ENCODE data around the gene TMEM200A.

TMEM200A gene

GRCh38 chr6:130431346-130431852 is 65.6 kb downstream of the TMEM200A start:
- TF ChIP-seq CTCF (IDR thresholded peaks at IDR 0.05; ENCODE audit: insufficient read depth, low read length, poor library complexity, severe bottlenecking) (no peak), EZH2phosphoT487 (conservative IDR thresholded peaks at IDR 0.05; ENCODE audit: low read length) (no peak)
- Histone ChIP-seq H3K36me3 (ENCODE audit: low read length) (no peaks in the 10 kb centered on the region), H3K79me2 (ENCODE audit: insufficient read depth, low read length) (no peaks in the 10 kb centered on the region), H2AFZ (ENCODE audit: low read depth, low read length, severe bottlenecking) (no peak overlapping the region), H3K9me2 (replicated peaks; ENCODE audit: insufficient read depth, low read length) (no peaks in the 10 kb centered on the region), H3K27me3 (ENCODE audit: low read length) (no peaks in the 10 kb centered on the region), H3F3A (ENCODE audit: insufficient read depth) (no peaks in the 10 kb centered on the region), H3K4me2 (ENCODE audit: low read depth, low read length, poor library complexity, severe bottlenecking) (no peak overlapping the region), H3K9ac (ENCODE audit: low read length) (no peak overlapping the region), H3K4me3 (ENCODE audit: insufficient read depth, low read length, poor library complexity, severe bottlenecking) (no peak overlapping the region), H4K20me1 (ENCODE audit: low read depth, low read length) (no peaks in the 10 kb centered on the region), H3K27ac (ENCODE audit: low read depth, low read length) (no peak overlapping the region), H3K9me3 (ENCODE audit: insufficient read depth, low read length) (no peaks in the 10 kb centered on the region)

GRCh38 chr6:130432838-130433237 is 67.0 kb downstream of the TMEM200A start:
- Histone ChIP-seq H2AFZ (ENCODE audit: low read depth, low read length, severe bottlenecking) (no peak overlapping the region), H3K9me2 (replicated peaks; ENCODE audit: insufficient read depth, low read length) (no peaks in the 10 kb centered on the region), H3K27ac (ENCODE audit: low read depth, low read length) (no peak overlapping the region), H4K20me1 (ENCODE audit: low read depth, low read length) (no peaks in the 10 kb centered on the region), H3F3A (ENCODE audit: insufficient read depth) (no peaks in the 10 kb centered on the region), H3K27me3 (ENCODE audit: low read length) (no peaks in the 10 kb centered on the region), H3K36me3 (ENCODE audit: low read length) (no peaks in the 10 kb centered on the region), H3K4me3 (ENCODE audit: insufficient read depth, low read length, poor library complexity, severe bottlenecking) (no peak overlapping the region), H3K9me3 (ENCODE audit: insufficient read depth, low read length) (no peaks in the 10 kb centered on the region), H3K9ac (ENCODE audit: low read length) (no peak overlapping the region), H3K4me2 (ENCODE audit: low read depth, low read length, poor library complexity, severe bottlenecking) (no peak overlapping the region), H3K79me2 (ENCODE audit: insufficient read depth, low read length) (no peaks in the 10 kb centered on the region)
- TF ChIP-seq EZH2phosphoT487 (conservative IDR thresholded peaks at IDR 0.05; ENCODE audit: low read length) = no peak
- TF ChIP-seq CTCF (IDR thresholded peaks at IDR 0.05; ENCODE audit: insufficient read depth, low read length, poor library complexity, severe bottlenecking) = no peak

- Histone ChIP-seq H3K9me3 (ENCODE audit: insufficient read depth, low read length) (no peaks in the 10 kb centered on the region), H3K9me2 (replicated peaks; ENCODE audit: insufficient read depth, low read length) (no peaks in the 10 kb centered on the region), H3K9ac (ENCODE audit: low read length) (no peak overlapping the region), H2AFZ (ENCODE audit: low read depth, low read length, severe bottlenecking) (no peak overlapping the region), H4K20me1 (ENCODE audit: low read depth, low read length) (no peaks in the 10 kb centered on the region), H3F3A (ENCODE audit: insufficient read depth) (no peaks in the 10 kb centered on the region), H3K27ac (ENCODE audit: low read depth, low read length) (no peak overlapping the region), H3K27me3 (ENCODE audit: low read length) (no peaks in the 10 kb centered on the region), H3K4me3 (ENCODE audit: insufficient read depth, low read length, poor library complexity, severe bottlenecking) (no peak overlapping the region), H3K79me2 (ENCODE audit: insufficient read depth, low read length) (no peaks in the 10 kb centered on the region), H3K36me3 (ENCODE audit: low read length) (no peaks in the 10 kb centered on the region), H3K4me2 (ENCODE audit: low read depth, low read length, poor library complexity, severe bottlenecking) (no peak overlapping the region)
- TF ChIP-seq EZH2phosphoT487 (conservative IDR thresholded peaks at IDR 0.05; ENCODE audit: low read length) (no peak), CTCF (IDR thresholded peaks at IDR 0.05; ENCODE audit: insufficient read depth, low read length, poor library complexity, severe bottlenecking) (no peak)
Observed at GRCh38 chr6:130434174-130434873, 68.5 kb downstream of the TMEM200A start.
